Spinal cord (tissue), 10 donors: ENCODE results near the gene GOLGA8A. TPM values are rescaled to one million over a fixed set of nuclear protein-coding genes. Genes with fewer than 3 reads are reported as not detected.
"Not testable (repeated sequence)": the region's sequence is repeated elsewhere in the genome, so short reads cannot be mapped to it uniquely, and the experiment has no call there.

Experiments
- DNase-seq, 6 donors: peaks; one replicate each; pipeline versions ENCODE4 v3.0.0 to v3.0.0-alpha.2; 2013 to 2015; ENCODE audit warnings: low spot score in 6 of 6, low read depth in 4 of 6
- H3K27ac ChIP-seq: one replicate; pipeline ENCODE4 v1.5.1; 2013; ENCODE audit warnings: low read depth, low read length, control low read depth
- H3K27me3 ChIP-seq: one replicate; pipeline ENCODE4 v1.6.1; 2013; ENCODE audit warnings: low read length; ENCODE audit not compliant: control insufficient read depth, insufficient read depth
- H3K36me3 ChIP-seq: one replicate; pipeline ENCODE4 v1.6.1; 2013; ENCODE audit warnings: low read length; ENCODE audit not compliant: control insufficient read depth, insufficient read depth
- H3K4me1 ChIP-seq: one replicate; pipeline ENCODE4 v1.6.1; 2013; ENCODE audit warnings: low read length; ENCODE audit not compliant: control insufficient read depth, insufficient read depth
- H3K4me3 ChIP-seq: one replicate; pipeline ENCODE4 v1.5.1; 2013; ENCODE audit warnings: low read depth, low read length, control low read depth
- H3K9me3 ChIP-seq: one replicate; pipeline ENCODE4 v1.6.1; 2013; ENCODE audit warnings: low read length; ENCODE audit not compliant: control insufficient read depth, insufficient read depth
- WGBS: methylation state at CpG from one replicate; pipeline ENCODE4 v1.1.5; 2013; ENCODE audit warnings: missing lambda C conversion rate; ENCODE audit not compliant: insufficient coverage; 5-methylcytosine and 5-hydroxymethylcytosine counted together
- polyA plus RNA-seq, 2 donors: library from polyadenylated mRNA; unstranded; fragments of 120-200 nt; gene quantifications; one replicate each; pipeline ENCODE4 v1.2.1, GENCODE V29; 2013; ENCODE audit not compliant: insufficient read length in 2 of 2
- total RNA-seq, 2 donors: library from RNA; depleted of rRNA in 1 of 2; stranded (reverse); fragments of 120-200 nt in 1 of 2; fragments of >200 nt in 1 of 2; gene quantifications; one replicate each; pipeline versions ENCODE4 v1.2.3 to v1.2.4, GENCODE V29; 2013 to 2014
- donor health status: healthy.

Gene GOLGA8A
- total and polyA plus RNA-seq, 4 donors: 47.3 to 197 (median 98.9) TPM

- H3K36me3 ChIP-seq: peaks cover 10% of the 10 kb centered on the region
- not testable (repeated sequence) for H3K4me3 ChIP-seq, H3K27me3 ChIP-seq, H3K9me3 ChIP-seq, DNase-seq, H3K27ac ChIP-seq, H3K4me1 ChIP-seq
- WGBS: 100% methylated on average over 2 of the region's 11 CpGs
Observed at GRCh38 chr15:34420953-34421352, 16.7 kb downstream of the GOLGA8A start.

DNA sequence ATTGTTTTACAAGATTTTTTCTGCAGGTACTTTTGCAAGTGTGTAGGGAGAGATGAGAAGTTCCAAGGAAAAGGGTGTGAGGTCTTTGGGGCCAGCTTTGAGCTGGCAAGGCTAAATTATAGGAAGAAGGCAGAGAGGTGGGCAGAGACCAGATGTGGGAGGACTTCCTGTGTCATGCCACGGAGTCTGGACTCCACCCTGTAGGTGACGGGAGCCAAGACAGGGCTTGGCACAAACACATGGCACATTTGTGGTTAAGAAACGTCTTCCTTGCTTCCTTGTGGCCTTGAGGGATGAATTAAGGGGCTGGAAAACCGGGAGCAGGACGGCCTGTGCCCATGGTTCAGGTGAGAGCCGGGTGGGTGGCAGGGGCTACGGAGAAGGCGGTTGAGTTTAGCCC lies 19.2 kb downstream of the GOLGA8A start:
- WGBS: 92% methylated on average over 6 of the region's 8 CpGs
- DNase-seq, H3K9me3 ChIP-seq, H3K36me3 ChIP-seq, H3K4me1 ChIP-seq, H3K27me3 ChIP-seq, H3K4me3 ChIP-seq, H3K27ac ChIP-seq: not testable (repeated sequence)

- WGBS: no CpG with 5 or more reads among the region's 19 CpGs
- H3K27ac ChIP-seq, DNase-seq, H3K36me3 ChIP-seq, H3K4me1 ChIP-seq, H3K9me3 ChIP-seq, H3K27me3 ChIP-seq, H3K4me3 ChIP-seq: not testable (repeated sequence)
Observed at GRCh38 chr15:34409511-34409910, 28.1 kb downstream of the GOLGA8A start.

- WGBS: no CpG with 5 or more reads among the region's 10 CpGs
- not testable (repeated sequence) for DNase-seq
Observed at GRCh38 chr15:34408973-34409372, 28.6 kb downstream of the GOLGA8A start.

DNA sequence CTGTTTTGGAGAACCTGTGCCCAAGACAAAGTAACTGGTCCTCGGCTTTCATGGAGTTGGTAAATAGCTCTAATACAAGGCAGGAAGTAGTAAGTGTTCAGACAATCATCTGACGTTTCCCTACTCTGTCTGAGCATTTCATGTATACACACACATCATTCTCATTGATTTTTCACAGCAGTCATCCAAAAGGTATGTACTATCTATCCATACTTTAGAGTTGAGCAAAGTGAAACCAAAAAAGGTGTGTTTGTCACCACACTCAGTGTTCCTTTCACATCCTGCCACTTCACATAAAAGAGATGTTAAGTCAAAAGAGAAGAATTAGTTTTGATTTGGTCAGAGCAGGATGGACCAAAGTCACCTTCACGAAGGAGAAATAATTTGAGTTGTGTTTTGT lies 33.7 kb downstream of the GOLGA8A start:
- not testable (repeated sequence) for H3K36me3 ChIP-seq, H3K4me1 ChIP-seq, H3K9me3 ChIP-seq, H3K27ac ChIP-seq, DNase-seq, H3K4me3 ChIP-seq, H3K27me3 ChIP-seq
- WGBS: no CpG with 5 or more reads among the region's 3 CpGs

More at GRCh38 chr15:34408973-34409372, 28.6 kb downstream of the GOLGA8A start:
- H3K27ac ChIP-seq, H3K9me3 ChIP-seq, H3K4me1 ChIP-seq, H3K36me3 ChIP-seq, H3K4me3 ChIP-seq, H3K27me3 ChIP-seq: not testable (repeated sequence)

- not testable (repeated sequence) for H3K27ac ChIP-seq, H3K9me3 ChIP-seq, H3K36me3 ChIP-seq, H3K4me3 ChIP-seq, H3K4me1 ChIP-seq, DNase-seq, H3K27me3 ChIP-seq
- WGBS: no CpG with 5 or more reads among the region's 4 CpGs
Observed at GRCh38 chr15:34403160-34403598, 34.4 kb downstream of the GOLGA8A start.

DNA sequence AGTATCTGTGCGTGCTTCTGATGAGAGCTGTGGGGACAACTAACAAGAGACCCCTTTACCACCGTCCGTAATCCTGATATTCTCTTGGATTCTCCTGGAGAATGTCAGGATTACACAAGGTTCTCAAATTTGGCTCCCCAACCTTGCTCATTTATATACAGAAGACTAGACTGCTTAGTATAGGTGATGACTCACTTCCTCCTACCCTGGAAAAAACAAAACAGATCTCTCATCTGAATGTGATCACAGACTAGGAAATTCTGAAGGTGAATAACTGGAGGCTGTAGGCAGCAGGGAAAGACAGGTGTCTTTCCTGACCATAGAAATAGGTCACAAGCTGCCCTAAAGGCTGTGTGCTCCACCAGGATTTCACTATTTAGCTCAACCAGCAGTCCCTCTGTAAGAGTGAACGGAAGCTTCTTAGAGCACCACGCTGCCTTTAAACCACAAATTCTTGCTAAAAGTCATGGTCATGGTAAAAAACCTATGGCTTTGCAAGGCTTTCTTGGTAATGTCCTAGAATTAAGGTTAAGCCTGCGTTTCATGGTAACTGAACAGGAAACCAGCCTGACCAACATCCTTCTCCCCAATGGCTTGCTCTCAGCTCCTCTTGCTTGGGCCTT lies 39.9 kb downstream of the GOLGA8A start:
- H3K36me3 ChIP-seq, H3K4me1 ChIP-seq, DNase-seq, H3K4me3 ChIP-seq, H3K27ac ChIP-seq, H3K9me3 ChIP-seq, H3K27me3 ChIP-seq: not testable (repeated sequence)
- WGBS: no CpG with 5 or more reads among the region's 6 CpGs

GRCh38 chr15:34392981-34393380 lies 44.6 kb downstream of the GOLGA8A start:
- H3K27me3 ChIP-seq, H3K4me1 ChIP-seq, H3K27ac ChIP-seq, H3K36me3 ChIP-seq, H3K9me3 ChIP-seq, DNase-seq, H3K4me3 ChIP-seq: not testable (repeated sequence)
- no CpG with 5 or more reads among the region's 2 CpGs for WGBS

DNA sequence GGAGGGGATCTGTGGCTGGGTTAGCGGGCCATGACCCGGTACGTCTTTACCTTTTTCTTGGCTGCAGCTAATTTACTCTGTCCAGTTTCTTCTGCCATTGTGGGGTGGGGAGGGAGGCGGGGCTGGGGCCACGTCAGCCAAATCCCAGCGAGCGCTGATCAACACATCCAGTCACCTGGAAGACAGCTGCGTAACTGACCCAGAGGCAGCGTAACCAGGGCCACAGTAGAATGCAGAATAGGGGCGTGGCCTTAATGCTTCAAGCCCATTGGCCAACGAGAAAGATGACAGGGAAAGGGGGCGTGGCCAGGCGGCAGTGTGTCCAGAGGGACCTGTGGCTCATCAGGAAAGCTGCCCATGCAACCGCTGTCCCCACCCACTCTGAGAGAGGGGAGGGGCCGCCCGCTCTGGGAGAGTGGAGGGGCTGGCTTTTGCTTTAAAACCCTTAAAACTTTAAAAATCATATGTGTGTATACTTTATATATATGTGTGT lies 48.0 kb downstream of the GOLGA8A start:
- not testable (repeated sequence) for H3K27me3 ChIP-seq, H3K4me1 ChIP-seq, H3K9me3 ChIP-seq, DNase-seq, H3K4me3 ChIP-seq, H3K36me3 ChIP-seq, H3K27ac ChIP-seq
- WGBS: no CpG with 5 or more reads among the region's 16 CpGs
